Neural cell (in vitro differentiated cells): ENCODE measurements around the gene LIN37. TPM values are rescaled to one million over a fixed set of nuclear protein-coding genes. Genes with fewer than 3 reads are reported as not detected.

ENCODE experiments used
- H2AFZ ChIP-seq: fragments of 200-600, 300-800 bp; sonication (generic), shearing (Covaris generic); 2 replicates; pipeline ENCODE4 v1.6.0; 2014; ENCODE audit warnings: low read depth, mild to moderate bottlenecking, antibody characterized with exemption, low read length, moderate library complexity
- H3F3A ChIP-seq: fragments of 200-600 bp; shearing (Covaris generic); 2 replicates; pipeline ENCODE4 v1.6.1; 2016; ENCODE audit warnings: mild to moderate bottlenecking, moderate library complexity, mixed read lengths, antibody characterized with exemption, low read length; ENCODE audit not compliant: insufficient read depth, poor library complexity, severe bottlenecking
- H3K27ac ChIP-seq: fragments of 200-600, 300-800 bp; sonication (generic), shearing (Covaris generic); 2 replicates; pipeline ENCODE4 v1.5.1; 2014; ENCODE audit warnings: mild to moderate bottlenecking, low read length, moderate library complexity
- H3K27me3 ChIP-seq: fragments of 300-800, 200-600 bp; sonication (generic), shearing (Covaris generic); 2 replicates; pipeline ENCODE4 v1.6.0; 2014; ENCODE audit warnings: mild to moderate bottlenecking, low read depth, low read length, moderate library complexity; ENCODE audit not compliant: insufficient read depth
- H3K36me3 ChIP-seq: fragments of 300-800, 200-600 bp; sonication (generic), shearing (Covaris generic); 2 replicates; pipeline ENCODE4 v1.5.1; 2014; ENCODE audit warnings: mild to moderate bottlenecking, antibody characterized with exemption, low read length, moderate library complexity; ENCODE audit not compliant: insufficient read depth
- H3K4me2 ChIP-seq: fragments of 300-800, 200-600 bp; sonication (generic), shearing (Covaris generic); 2 replicates; pipeline ENCODE4 v1.6.0; 2014; ENCODE audit warnings: mild to moderate bottlenecking, low read length
- H3K4me3 ChIP-seq: fragments of 300-800, 200-600 bp; sonication (generic), shearing (Covaris generic); 2 replicates; pipeline ENCODE4 v1.5.1; 2014; ENCODE audit warnings: mild to moderate bottlenecking, low read length, moderate library complexity
- H3K79me2 ChIP-seq: fragments of 200-600 bp; shearing (Covaris generic); replicated peaks from 2 replicates; pipeline ENCODE4 v1.6.0; 2014; ENCODE audit warnings: mild to moderate bottlenecking, low read length, moderate library complexity; ENCODE audit not compliant: insufficient read depth
- H3K9ac ChIP-seq: fragments of 300-800, 200-600 bp; sonication (generic), shearing (Covaris generic); 2 replicates; pipeline ENCODE4 v1.6.1; 2016; ENCODE audit warnings: mild to moderate bottlenecking, low read length, mixed read lengths
- H3K9me2 ChIP-seq: fragments of 200-600 bp; shearing (Covaris generic); 2 replicates; pipeline ENCODE4 v1.6.1; 2016; ENCODE audit warnings: mild to moderate bottlenecking, low read length, mixed read lengths; ENCODE audit not compliant: insufficient read depth
- H3K9me3 ChIP-seq: fragments of 200-600, 300-800 bp; sonication (generic), shearing (Covaris generic); 2 replicates; pipeline ENCODE4 v1.6.1; 2016; ENCODE audit warnings: mild to moderate bottlenecking, mixed run types, low read length, moderate library complexity, mixed read lengths
- H4K20me1 ChIP-seq: fragments of 200-600 bp; shearing (Covaris generic); 2 replicates; pipeline ENCODE4 v1.6.1; 2016; ENCODE audit warnings: mild to moderate bottlenecking, mixed run types; ENCODE audit not compliant: insufficient read depth
- EP300 ChIP-seq: fragments of 450-650 bp; conservative IDR thresholded peaks from 2 replicates; pipeline ENCODE4 v1.6.1; 2014; ENCODE audit warnings: antibody characterized with exemption, mild to moderate bottlenecking, moderate library complexity; ENCODE audit not compliant: poor library complexity, severe bottlenecking
- EZH2 ChIP-seq: fragments of 200-600, 300-800 bp; shearing (Covaris generic), sonication (generic); IDR thresholded peaks from 2 replicates; pipeline ENCODE4 v1.6.1; 2014; ENCODE audit warnings: antibody characterized with exemption, low read length, borderline replicate concordance, mild to moderate bottlenecking; ENCODE audit not compliant: insufficient read depth, poor library complexity, severe bottlenecking
- MXI1 ChIP-seq: fragments of 450-650 bp; conservative IDR thresholded peaks from 2 replicates; pipeline ENCODE4 v1.6.1; 2014; ENCODE audit warnings: antibody characterized with exemption, mild to moderate bottlenecking; ENCODE audit not compliant: poor library complexity, severe bottlenecking
- POLR2AphosphoS5 ChIP-seq: IDR thresholded peaks from 2 replicates; pipeline ENCODE4 v1.6.1; 2012
- RAD21 ChIP-seq: fragments of 450-650 bp; conservative IDR thresholded peaks from 2 replicates; pipeline ENCODE4 v1.6.1; 2014; ENCODE audit warnings: antibody characterized with exemption, mild to moderate bottlenecking, moderate library complexity
- SMC3 ChIP-seq: fragments of 450-650 bp; conservative IDR thresholded peaks from 2 replicates; pipeline ENCODE4 v1.6.1; 2014; ENCODE audit warnings: antibody characterized with exemption, mild to moderate bottlenecking, moderate library complexity; ENCODE audit not compliant: poor library complexity
- TAF1 ChIP-seq: IDR thresholded peaks from 2 replicates; pipeline ENCODE4 v1.6.1; 2012; ENCODE audit warnings: low read depth
- polyA plus RNA-seq: library from polyadenylated mRNA; depleted of rRNA; stranded (reverse); fragments of >200 nt; gene quantifications from 2 replicates; pipeline ENCODE4 v1.2.3, GENCODE V29; 2014
- TF ChIP-seq, protein P1 (sequence below): IDR thresholded peaks from 2 replicates; pipeline ENCODE4 v1.6.1; 2012; ENCODE audit warnings: borderline replicate concordance
- TF ChIP-seq, protein P2 (sequence below): fragments of 450-650 bp; IDR thresholded peaks from 2 replicates; pipeline ENCODE4 v1.5.1; 2014; ENCODE audit warnings: antibody characterized with exemption, mild to moderate bottlenecking, moderate library complexity; ENCODE audit not compliant: poor library complexity, severe bottlenecking

LIN37 gene
- polyA plus RNA-seq, 1 donor from 2014 or later = 25.7 TPM

DNA sequence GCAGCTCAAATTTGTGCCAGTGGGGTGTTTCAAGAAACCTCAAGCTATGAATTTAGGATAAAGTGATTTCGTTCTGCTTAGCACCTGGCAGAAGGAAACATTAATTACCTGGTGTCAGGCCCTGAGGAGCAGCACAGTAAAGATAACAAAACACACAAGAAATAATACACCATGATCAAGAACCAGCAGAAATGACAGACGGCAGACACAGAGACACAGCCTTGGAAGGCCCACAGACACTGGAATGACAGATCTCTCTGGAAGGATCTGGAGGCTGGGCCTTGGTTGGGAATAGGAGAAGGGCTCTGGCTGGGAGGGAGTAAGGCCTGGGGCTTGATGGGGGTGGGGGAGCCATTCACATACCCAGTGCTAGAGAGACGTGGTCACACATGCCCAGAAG lies 53.5 kb downstream of the LIN37 start:
- no peak overlapping the region for H2AFZ ChIP-seq
- no peaks in the 10 kb centered on the region for H3K79me2 ChIP-seq
- no peak overlapping the region for H3K9ac ChIP-seq
- peaks cover 11% of the 10 kb centered on the region for H3K27me3 ChIP-seq
- H3K4me2 ChIP-seq = no peak overlapping the region
- no peaks in the 10 kb centered on the region for H4K20me1 ChIP-seq
- H3K4me3 ChIP-seq = no peak overlapping the region
- no peaks in the 10 kb centered on the region for H3K9me3 ChIP-seq
- TF ChIP-seq RAD21 (no peak), POLR2AphosphoS5 (no peak), MXI1 (no peak), TAF1 (no peak), SMC3 (no peak), EZH2 (no peak), EP300 (no peak)
- TF ChIP-seq, protein P1, sequence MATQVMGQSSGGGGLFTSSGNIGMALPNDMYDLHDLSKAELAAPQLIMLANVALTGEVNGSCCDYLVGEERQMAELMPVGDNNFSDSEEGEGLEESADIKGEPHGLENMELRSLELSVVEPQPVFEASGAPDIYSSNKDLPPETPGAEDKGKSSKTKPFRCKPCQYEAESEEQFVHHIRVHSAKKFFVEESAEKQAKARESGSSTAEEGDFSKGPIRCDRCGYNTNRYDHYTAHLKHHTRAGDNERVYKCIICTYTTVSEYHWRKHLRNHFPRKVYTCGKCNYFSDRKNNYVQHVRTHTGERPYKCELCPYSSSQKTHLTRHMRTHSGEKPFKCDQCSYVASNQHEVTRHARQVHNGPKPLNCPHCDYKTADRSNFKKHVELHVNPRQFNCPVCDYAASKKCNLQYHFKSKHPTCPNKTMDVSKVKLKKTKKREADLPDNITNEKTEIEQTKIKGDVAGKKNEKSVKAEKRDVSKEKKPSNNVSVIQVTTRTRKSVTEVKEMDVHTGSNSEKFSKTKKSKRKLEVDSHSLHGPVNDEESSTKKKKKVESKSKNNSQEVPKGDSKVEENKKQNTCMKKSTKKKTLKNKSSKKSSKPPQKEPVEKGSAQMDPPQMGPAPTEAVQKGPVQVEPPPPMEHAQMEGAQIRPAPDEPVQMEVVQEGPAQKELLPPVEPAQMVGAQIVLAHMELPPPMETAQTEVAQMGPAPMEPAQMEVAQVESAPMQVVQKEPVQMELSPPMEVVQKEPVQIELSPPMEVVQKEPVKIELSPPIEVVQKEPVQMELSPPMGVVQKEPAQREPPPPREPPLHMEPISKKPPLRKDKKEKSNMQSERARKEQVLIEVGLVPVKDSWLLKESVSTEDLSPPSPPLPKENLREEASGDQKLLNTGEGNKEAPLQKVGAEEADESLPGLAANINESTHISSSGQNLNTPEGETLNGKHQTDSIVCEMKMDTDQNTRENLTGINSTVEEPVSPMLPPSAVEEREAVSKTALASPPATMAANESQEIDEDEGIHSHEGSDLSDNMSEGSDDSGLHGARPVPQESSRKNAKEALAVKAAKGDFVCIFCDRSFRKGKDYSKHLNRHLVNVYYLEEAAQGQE = no peak
- TF ChIP-seq, protein P2, sequence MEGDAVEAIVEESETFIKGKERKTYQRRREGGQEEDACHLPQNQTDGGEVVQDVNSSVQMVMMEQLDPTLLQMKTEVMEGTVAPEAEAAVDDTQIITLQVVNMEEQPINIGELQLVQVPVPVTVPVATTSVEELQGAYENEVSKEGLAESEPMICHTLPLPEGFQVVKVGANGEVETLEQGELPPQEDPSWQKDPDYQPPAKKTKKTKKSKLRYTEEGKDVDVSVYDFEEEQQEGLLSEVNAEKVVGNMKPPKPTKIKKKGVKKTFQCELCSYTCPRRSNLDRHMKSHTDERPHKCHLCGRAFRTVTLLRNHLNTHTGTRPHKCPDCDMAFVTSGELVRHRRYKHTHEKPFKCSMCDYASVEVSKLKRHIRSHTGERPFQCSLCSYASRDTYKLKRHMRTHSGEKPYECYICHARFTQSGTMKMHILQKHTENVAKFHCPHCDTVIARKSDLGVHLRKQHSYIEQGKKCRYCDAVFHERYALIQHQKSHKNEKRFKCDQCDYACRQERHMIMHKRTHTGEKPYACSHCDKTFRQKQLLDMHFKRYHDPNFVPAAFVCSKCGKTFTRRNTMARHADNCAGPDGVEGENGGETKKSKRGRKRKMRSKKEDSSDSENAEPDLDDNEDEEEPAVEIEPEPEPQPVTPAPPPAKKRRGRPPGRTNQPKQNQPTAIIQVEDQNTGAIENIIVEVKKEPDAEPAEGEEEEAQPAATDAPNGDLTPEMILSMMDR = no peak
- H3K9me2 ChIP-seq = no peaks in the 10 kb centered on the region
- H3K27ac ChIP-seq = no peak overlapping the region
- H3F3A ChIP-seq = no peaks in the 10 kb centered on the region
- no peaks in the 10 kb centered on the region for H3K36me3 ChIP-seq

Other genes starting within 250 kb of the LIN37 start
- gene DMKN, start 234.9 kb upstream of the LIN37 start, polyA plus RNA-seq = not detected in 2 replicates
- not detected in 2 replicates for gene SBSN, start 220.3 kb upstream of the LIN37 start, polyA plus RNA-seq
- not detected in 2 replicates for gene GAPDHS, start 215.1 kb upstream of the LIN37 start, polyA plus RNA-seq
- 106 and 108 TPM in 2 replicates for gene TMEM147, start 202.9 kb upstream of the LIN37 start, polyA plus RNA-seq
- 0.34 TPM in 1 of 2 replicates, not detected in the other for gene ATP4A, start 184.9 kb upstream of the LIN37 start, polyA plus RNA-seq
- gene PMIS2, start 162.4 kb upstream of the LIN37 start, polyA plus RNA-seq = not detected in 2 replicates
- 13.1 and 14.4 TPM in 2 replicates for gene HAUS5, start 135.8 kb upstream of the LIN37 start, polyA plus RNA-seq
- 58.5 and 73.5 TPM in 2 replicates for gene RBM42, start 119.5 kb upstream of the LIN37 start, polyA plus RNA-seq
- gene ETV2, start 106.8 kb upstream of the LIN37 start, polyA plus RNA-seq = 0.58 TPM in 1 of 2 replicates, not detected in the other
- gene COX6B1, start 100.3 kb upstream of the LIN37 start, polyA plus RNA-seq = 860 and 1,013 TPM in 2 replicates
- gene UPK1A, start 82.1 kb upstream of the LIN37 start, polyA plus RNA-seq = 0.26 TPM in 1 of 2 replicates, not detected in the other
- gene ZBTB32, start 44.0 kb upstream of the LIN37 start, polyA plus RNA-seq = not detected in 2 replicates
- 9.0 and 15.8 TPM in 2 replicates for gene KMT2B, start 30.6 kb upstream of the LIN37 start, polyA plus RNA-seq
- gene IGFLR1, start 6.1 kb upstream of the LIN37 start, polyA plus RNA-seq = 4.6 and 7.2 TPM in 2 replicates
- 54.7 and 57.0 TPM in 2 replicates for gene U2AF1L4, start 3.2 kb upstream of the LIN37 start, polyA plus RNA-seq
- gene PSENEN, start 2.9 kb upstream of the LIN37 start, polyA plus RNA-seq = 46.2 and 46.7 TPM in 2 replicates
- not detected in 2 replicates for gene HSPB6, start 8.5 kb downstream of the LIN37 start, polyA plus RNA-seq
- 1.2 and 1.5 TPM in 2 replicates for gene PROSER3, start 9.6 kb downstream of the LIN37 start, polyA plus RNA-seq
- gene ARHGAP33, start 27.0 kb downstream of the LIN37 start, polyA plus RNA-seq = 20.5 and 46.0 TPM in 2 replicates
- gene PRODH2, start 64.3 kb downstream of the LIN37 start, polyA plus RNA-seq = not detected in 2 replicates
- 0.05 and 2.8 TPM in 2 replicates for gene NPHS1, start 103.9 kb downstream of the LIN37 start, polyA plus RNA-seq
- 0.79 and 2.1 TPM in 2 replicates for gene KIRREL2, start 108.3 kb downstream of the LIN37 start, polyA plus RNA-seq
- gene APLP1, start 120.0 kb downstream of the LIN37 start, polyA plus RNA-seq = 390 and 407 TPM in 2 replicates
- 6.2 and 6.8 TPM in 2 replicates for gene NFKBID, start 152.0 kb downstream of the LIN37 start, polyA plus RNA-seq
- not detected in 2 replicates for gene HCST, start 154.0 kb downstream of the LIN37 start, polyA plus RNA-seq
- not detected in 2 replicates for gene TYROBP, start 159.7 kb downstream of the LIN37 start, polyA plus RNA-seq
- gene LRFN3, start 187.8 kb downstream of the LIN37 start, polyA plus RNA-seq = 10.1 and 11.1 TPM in 2 replicates
- gene SDHAF1, start 246.6 kb downstream of the LIN37 start, polyA plus RNA-seq = 65.3 and 71.6 TPM in 2 replicates